ENCODE data around the gene ZNF680.

ZNF680 gene

GRCh38 chr7:64528770-64529169 is 34.1 kb downstream of the ZNF680 start:
- Histone ChIP-seq H3K4me3 (replicated peaks; ENCODE audit: insufficient read depth, low read length) (no peak overlapping the region), H3K27ac (replicated peaks) (no peak overlapping the region), H3K27me3 (ENCODE audit: insufficient read depth, poor library complexity, severe bottlenecking) (no peaks in the 10 kb centered on the region)
- TF ChIP-seq GABPA (IDR thresholded peaks at IDR 0.05; ENCODE audit: low read depth) (no peak), REST (IDR thresholded peaks at IDR 0.05; ENCODE audit: insufficient replicate concordance, low read depth) (no peak), CTCF (IDR thresholded peaks at IDR 0.05; ENCODE audit: insufficient read depth, low read length) (no peak), POLR2AphosphoS5 (IDR thresholded peaks at IDR 0.05; ENCODE audit: low read depth) (no peak), SPI1 (IDR thresholded peaks at IDR 0.05; ENCODE audit: borderline replicate concordance, low read depth) (no peak)
- no peak for DNase-seq (ENCODE audit: low read depth in 1 of 2, low spot score in 1 of 2)

GRCh38 chr7:64521409-64521984 is 41.4 kb downstream of the ZNF680 start:
- Histone ChIP-seq H3K4me3 (replicated peaks; ENCODE audit: insufficient read depth, low read length) (no peak overlapping the region), H3K27me3 (ENCODE audit: insufficient read depth, poor library complexity, severe bottlenecking) (no peaks in the 10 kb centered on the region), H3K27ac (replicated peaks) (no peak overlapping the region)
- TF ChIP-seq GABPA (IDR thresholded peaks at IDR 0.05; ENCODE audit: low read depth) (no peak), POLR2AphosphoS5 (IDR thresholded peaks at IDR 0.05; ENCODE audit: low read depth) (no peak), CTCF (IDR thresholded peaks at IDR 0.05; ENCODE audit: insufficient read depth, low read length) (no peak), REST (IDR thresholded peaks at IDR 0.05; ENCODE audit: insufficient replicate concordance, low read depth) (no peak), SPI1 (IDR thresholded peaks at IDR 0.05; ENCODE audit: borderline replicate concordance, low read depth) (no peak)
- no peak for DNase-seq (ENCODE audit: low read depth in 1 of 2, low spot score in 1 of 2)

- H3K4me3 ChIP-seq (replicated peaks; ENCODE audit: insufficient read depth, low read length), result no peak overlapping the region
- DNase-seq (ENCODE audit: low read depth in 1 of 2, low spot score in 1 of 2), result no peak
- H3K27me3 ChIP-seq (ENCODE audit: insufficient read depth, poor library complexity, severe bottlenecking), result no peaks in the 10 kb centered on the region
- TF ChIP-seq REST (IDR thresholded peaks at IDR 0.05; ENCODE audit: insufficient replicate concordance, low read depth) (no peak), CTCF (IDR thresholded peaks at IDR 0.05; ENCODE audit: insufficient read depth, low read length) (no peak), SPI1 (IDR thresholded peaks at IDR 0.05; ENCODE audit: borderline replicate concordance, low read depth) (no peak), GABPA (IDR thresholded peaks at IDR 0.05; ENCODE audit: low read depth) (no peak), POLR2AphosphoS5 (IDR thresholded peaks at IDR 0.05; ENCODE audit: low read depth) (no peak)
- H3K27ac ChIP-seq (replicated peaks), result no peak overlapping the region
Measured at GRCh38 chr7:64516451-64516850, 46.4 kb downstream of the ZNF680 start.
